ENCODE results near the gene SOWAHC. TPM values are rescaled to one million over a fixed set of nuclear protein-coding genes. Genes with fewer than 3 reads are reported as not detected.

Gene SOWAHC
- total RNA-seq, 1 donor from 2014 or later: 2.2 TPM

DNA sequence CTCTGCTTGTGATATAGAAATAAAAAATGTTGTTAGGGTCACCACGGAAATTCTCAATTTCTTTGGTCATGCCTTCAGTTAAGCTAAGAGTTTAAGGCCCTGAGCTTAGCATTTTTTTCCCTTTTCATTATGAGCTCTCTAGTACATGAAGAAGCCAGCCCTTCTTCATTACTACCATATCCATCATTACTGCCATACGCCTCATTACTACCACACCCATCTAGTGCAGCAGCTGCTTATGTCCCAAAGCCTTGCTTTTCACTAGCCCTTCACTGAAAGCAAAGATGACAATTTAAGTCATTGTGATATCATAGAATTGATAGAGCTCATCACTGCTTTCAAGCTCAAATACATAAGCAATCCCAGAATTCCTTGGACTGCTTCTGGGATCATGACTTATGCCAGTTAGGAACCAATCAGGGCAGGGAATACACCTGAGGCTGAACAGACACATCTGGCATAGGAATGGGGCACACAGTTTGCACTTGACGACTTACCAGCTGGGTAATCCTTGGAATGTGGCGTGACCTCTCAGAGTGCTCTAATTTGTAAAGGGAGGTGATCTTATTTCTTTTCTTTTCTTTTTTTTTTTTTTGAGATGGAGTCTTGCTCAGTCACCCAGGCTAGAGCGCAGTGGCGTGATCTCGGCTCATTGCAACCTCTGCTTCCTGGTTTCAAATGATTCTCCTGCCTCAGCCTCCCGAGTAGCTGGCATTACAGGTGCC lies 40.3 kb downstream of the SOWAHC start:
- H3K4me3 Mint-ChIP-seq (ENCODE audit: unreplicated experiment): no peak overlapping the region
- H3K27me3 Mint-ChIP-seq (ENCODE audit: unreplicated experiment): peaks cover 1% of the 10 kb centered on the region
- DNase-seq (ENCODE audit: low spot score): no peak
- H3K27ac Mint-ChIP-seq (ENCODE audit: unreplicated experiment): no peak overlapping the region
- TF ChIP-seq, protein P1, sequence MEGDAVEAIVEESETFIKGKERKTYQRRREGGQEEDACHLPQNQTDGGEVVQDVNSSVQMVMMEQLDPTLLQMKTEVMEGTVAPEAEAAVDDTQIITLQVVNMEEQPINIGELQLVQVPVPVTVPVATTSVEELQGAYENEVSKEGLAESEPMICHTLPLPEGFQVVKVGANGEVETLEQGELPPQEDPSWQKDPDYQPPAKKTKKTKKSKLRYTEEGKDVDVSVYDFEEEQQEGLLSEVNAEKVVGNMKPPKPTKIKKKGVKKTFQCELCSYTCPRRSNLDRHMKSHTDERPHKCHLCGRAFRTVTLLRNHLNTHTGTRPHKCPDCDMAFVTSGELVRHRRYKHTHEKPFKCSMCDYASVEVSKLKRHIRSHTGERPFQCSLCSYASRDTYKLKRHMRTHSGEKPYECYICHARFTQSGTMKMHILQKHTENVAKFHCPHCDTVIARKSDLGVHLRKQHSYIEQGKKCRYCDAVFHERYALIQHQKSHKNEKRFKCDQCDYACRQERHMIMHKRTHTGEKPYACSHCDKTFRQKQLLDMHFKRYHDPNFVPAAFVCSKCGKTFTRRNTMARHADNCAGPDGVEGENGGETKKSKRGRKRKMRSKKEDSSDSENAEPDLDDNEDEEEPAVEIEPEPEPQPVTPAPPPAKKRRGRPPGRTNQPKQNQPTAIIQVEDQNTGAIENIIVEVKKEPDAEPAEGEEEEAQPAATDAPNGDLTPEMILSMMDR (IDR thresholded peaks at IDR 0.05; ENCODE audit: unreplicated experiment): no peak
- no peaks in the 10 kb centered on the region for H3K4me1 Mint-ChIP-seq (ENCODE audit: unreplicated experiment)
- no peaks in the 10 kb centered on the region for H3K9me3 Mint-ChIP-seq (ENCODE audit: unreplicated experiment)
- H3K36me3 Mint-ChIP-seq (ENCODE audit: low read depth, unreplicated experiment): no peaks in the 10 kb centered on the region

DNA sequence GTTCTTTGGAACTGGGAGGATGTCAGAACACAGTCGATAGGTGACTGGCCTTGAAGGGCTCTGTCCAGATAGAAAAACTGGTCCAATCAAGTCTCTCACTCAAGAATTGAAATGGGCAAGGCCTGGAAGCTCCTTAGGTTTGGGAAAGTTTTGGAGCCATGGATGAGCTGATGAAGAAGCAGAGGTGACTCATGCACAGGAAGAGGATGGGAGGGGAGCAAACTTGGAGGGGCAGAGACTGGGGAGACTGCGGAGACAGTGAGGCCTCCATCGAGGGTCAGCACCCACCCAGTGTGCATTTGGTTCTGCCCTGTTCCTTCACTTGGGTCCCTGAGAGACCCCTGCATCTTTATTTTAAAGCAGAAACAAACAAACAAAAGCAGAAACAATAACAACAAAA lies 41.1 kb downstream of the SOWAHC start:
- H3K36me3 Mint-ChIP-seq (ENCODE audit: low read depth, unreplicated experiment): no peaks in the 10 kb centered on the region
- H3K27ac Mint-ChIP-seq (ENCODE audit: unreplicated experiment): no peak overlapping the region
- peaks cover under 1% of the 10 kb centered on the region for H3K4me1 Mint-ChIP-seq (ENCODE audit: unreplicated experiment)
- H3K27me3 Mint-ChIP-seq (ENCODE audit: unreplicated experiment): peaks cover 1% of the 10 kb centered on the region
- no peaks in the 10 kb centered on the region for H3K9me3 Mint-ChIP-seq (ENCODE audit: unreplicated experiment)
- TF ChIP-seq, protein P1 (IDR thresholded peaks at IDR 0.05; ENCODE audit: unreplicated experiment): no peak
- no peak for DNase-seq (ENCODE audit: low spot score)
- H3K4me3 Mint-ChIP-seq (ENCODE audit: unreplicated experiment): no peak overlapping the region

DNA sequence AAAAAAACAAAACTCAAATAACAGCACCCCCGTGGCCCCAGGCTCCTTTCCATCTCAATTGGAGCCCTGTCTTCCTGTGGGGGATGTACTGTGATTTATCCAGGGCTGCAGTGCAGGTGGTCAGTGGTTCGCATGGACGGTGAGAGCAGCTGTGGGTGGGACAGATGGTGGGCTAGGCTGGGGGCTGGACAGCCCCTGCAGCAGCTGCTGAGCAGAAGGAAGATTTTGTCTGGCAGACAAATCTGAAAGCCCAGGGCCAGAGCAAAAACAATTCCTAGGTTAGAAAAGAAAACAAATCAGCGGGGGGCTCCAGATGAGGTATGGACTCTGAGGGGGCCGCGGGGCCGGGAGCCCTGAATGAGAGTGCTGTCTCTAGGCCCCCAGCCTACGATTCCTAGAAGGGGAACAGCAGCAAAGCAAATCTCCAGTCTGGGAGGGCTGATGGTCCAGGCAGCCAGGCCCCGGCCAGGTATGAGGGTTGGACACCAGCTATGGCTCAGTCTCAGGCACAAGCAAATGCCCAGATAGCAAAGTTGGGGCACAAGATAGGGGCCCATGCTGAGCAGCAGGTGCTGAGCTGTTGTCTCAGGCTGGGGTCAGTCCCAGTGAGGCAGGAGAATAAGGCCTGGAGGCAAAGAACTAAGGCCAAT lies 45.4 kb downstream of the SOWAHC start:
- no peak for DNase-seq (ENCODE audit: low spot score)
- Mint-ChIP-seq H3K27ac (ENCODE audit: unreplicated experiment) (no peak overlapping the region), H3K4me1 (ENCODE audit: unreplicated experiment) (peaks cover 9% of the 10 kb centered on the region), H3K36me3 (ENCODE audit: low read depth, unreplicated experiment) (no peaks in the 10 kb centered on the region), H3K27me3 (ENCODE audit: unreplicated experiment) (peaks cover 2% of the 10 kb centered on the region), H3K9me3 (ENCODE audit: unreplicated experiment) (no peaks in the 10 kb centered on the region), H3K4me3 (ENCODE audit: unreplicated experiment) (no peak overlapping the region)
- TF ChIP-seq, protein P1 (IDR thresholded peaks at IDR 0.05; ENCODE audit: unreplicated experiment): no peak

DNA sequence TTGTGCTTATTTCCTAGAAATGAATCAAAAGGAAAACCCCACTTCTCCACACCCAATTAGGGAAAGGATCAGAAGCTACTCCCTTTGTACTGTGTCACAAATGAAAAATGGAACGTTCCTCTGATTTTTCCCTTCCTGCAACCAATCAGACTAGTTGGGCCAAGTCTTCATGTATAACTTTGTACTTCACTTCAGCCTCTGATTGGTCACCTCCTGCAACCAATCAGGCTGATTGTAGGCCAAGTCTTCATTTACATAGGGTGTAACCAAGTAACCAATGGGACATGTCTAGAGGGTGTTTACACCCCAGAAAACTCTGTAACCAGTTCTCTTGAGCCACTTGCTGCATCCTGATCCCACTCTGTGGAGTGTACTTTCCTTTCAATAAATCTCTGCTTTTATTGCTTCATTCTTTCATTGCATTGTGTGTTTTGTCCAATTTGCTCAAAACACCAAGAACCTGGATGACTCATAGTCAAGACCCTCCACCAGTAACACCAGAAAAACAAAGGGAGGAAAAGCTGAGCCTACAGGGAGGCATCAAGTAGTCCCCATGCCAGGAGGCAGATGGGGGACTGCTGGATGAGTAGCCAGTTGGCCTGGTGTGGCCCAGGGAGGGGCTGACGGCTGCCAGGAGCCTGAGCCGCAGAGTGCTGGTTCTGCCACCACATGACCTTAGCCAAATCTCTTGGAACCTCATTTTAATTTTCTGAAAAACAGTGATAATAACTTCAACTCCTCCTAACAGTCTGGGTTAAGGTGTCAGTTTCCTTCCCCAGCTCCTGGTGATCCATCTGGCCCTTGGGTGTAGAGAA lies 46.1 kb downstream of the SOWAHC start:
- Mint-ChIP-seq H3K36me3 (ENCODE audit: low read depth, unreplicated experiment) (no peaks in the 10 kb centered on the region), H3K27me3 (ENCODE audit: unreplicated experiment) (peaks cover 2% of the 10 kb centered on the region), H3K9me3 (ENCODE audit: unreplicated experiment) (no peaks in the 10 kb centered on the region), H3K4me1 (ENCODE audit: unreplicated experiment) (peaks cover 9% of the 10 kb centered on the region), H3K27ac (ENCODE audit: unreplicated experiment) (no peak overlapping the region), H3K4me3 (ENCODE audit: unreplicated experiment) (no peak overlapping the region)
- TF ChIP-seq, protein P1 (IDR thresholded peaks at IDR 0.05; ENCODE audit: unreplicated experiment): no peak
- no peak for DNase-seq (ENCODE audit: low spot score)
